Measurements from ENCODE around the gene GGT6.

The GGT6 gene

DNA sequence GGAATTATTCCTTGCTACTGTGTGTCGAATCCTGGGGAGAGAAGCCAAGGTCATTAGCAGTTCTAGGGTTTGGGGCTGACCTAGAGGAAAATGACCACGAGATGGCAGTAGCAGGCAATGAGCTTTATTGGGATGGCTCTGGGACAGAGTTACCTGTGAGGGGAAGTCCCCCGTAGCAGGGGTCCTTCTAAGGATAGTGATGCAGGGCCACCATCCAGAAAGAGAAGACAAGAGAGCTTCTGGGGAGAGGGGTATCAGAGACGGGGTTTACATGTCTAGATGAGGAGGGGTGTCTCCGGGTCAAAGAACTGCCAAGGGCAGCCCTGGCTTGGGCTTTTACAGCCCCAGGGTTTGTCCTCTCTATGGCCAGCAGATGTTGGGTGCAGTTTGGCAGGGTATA lies 6.4 kb upstream of the GGT6 start:
- TF ChIP-seq, protein P1, sequence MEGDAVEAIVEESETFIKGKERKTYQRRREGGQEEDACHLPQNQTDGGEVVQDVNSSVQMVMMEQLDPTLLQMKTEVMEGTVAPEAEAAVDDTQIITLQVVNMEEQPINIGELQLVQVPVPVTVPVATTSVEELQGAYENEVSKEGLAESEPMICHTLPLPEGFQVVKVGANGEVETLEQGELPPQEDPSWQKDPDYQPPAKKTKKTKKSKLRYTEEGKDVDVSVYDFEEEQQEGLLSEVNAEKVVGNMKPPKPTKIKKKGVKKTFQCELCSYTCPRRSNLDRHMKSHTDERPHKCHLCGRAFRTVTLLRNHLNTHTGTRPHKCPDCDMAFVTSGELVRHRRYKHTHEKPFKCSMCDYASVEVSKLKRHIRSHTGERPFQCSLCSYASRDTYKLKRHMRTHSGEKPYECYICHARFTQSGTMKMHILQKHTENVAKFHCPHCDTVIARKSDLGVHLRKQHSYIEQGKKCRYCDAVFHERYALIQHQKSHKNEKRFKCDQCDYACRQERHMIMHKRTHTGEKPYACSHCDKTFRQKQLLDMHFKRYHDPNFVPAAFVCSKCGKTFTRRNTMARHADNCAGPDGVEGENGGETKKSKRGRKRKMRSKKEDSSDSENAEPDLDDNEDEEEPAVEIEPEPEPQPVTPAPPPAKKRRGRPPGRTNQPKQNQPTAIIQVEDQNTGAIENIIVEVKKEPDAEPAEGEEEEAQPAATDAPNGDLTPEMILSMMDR (IDR thresholded peaks at IDR 0.05; ENCODE audit: unreplicated experiment in 3 of 3) = peak; percentile 78 to 87 (median 84)
- Mint-ChIP-seq H3K4me1 (peaks cover 12% of the 10 kb centered on the region), H3K4me3 (peak overlapping the region in 1 of 3 experiments; percentile 22), H3K9me3 (no peaks in the 10 kb centered on the region), H3K27ac (peak overlapping the region; percentile 11 to 72 (median 67)), H3K36me3 (ENCODE audit: low read depth) (no peaks in the 10 kb centered on the region), H3K27me3 (ENCODE audit: low read depth) (peaks cover 5% of the 10 kb centered on the region)

DNA sequence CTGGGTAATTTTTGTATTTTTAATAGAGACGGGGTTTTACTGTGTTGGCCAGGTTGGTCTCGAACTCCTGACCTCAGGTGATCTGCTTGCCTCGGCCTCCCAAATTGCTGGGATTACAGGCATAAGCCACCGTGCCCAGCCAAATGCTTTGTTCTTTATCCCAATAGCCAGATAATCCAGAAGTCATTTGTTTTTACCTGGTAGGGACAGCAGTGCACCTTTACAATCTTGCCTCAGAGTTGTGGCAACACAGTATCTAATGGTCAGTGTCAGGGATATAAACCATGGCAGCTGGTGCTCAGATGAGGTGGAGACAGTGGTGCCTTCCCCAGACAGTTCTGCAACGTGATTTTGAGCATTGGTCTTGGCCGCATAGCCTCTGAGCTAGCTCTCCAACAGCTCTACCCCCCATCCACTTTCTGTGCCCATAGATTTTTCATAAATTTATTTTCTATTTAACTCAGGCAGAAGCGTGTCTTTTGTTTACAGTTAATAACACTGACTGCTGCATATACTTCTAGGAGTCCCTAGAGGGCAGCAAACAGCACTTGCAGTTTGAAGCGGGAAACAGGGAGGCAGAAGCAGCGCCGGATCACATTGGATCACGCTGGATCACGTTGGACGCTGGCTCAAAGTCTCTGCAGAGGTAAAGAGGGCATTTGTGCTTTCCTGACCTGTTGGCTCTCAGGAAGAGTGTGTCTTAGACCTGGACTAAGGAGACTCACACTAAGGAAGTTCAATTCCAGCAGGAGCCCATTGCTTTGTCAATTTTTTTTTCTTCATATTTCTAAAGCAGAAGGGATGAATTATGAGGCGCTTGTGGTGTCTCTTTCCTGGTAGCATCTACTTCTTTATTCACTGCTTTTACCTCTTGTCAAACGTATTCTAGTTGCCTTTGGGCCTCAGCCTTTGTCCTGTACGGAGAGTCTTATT lies 5.1 kb upstream of the GGT6 start:
- no peaks in the 10 kb centered on the region for H3K36me3 Mint-ChIP-seq (ENCODE audit: low read depth)
- no peaks in the 10 kb centered on the region for H3K9me3 Mint-ChIP-seq
- peaks cover 5% of the 10 kb centered on the region for H3K27me3 Mint-ChIP-seq (ENCODE audit: low read depth)
- H3K27ac Mint-ChIP-seq = peak overlapping the region; percentile 36 to 60 (median 46)
- peaks cover 17% of the 10 kb centered on the region for H3K4me1 Mint-ChIP-seq
- H3K4me3 Mint-ChIP-seq = peak overlapping the region in 1 of 3 experiments; percentile 38
- TF ChIP-seq, protein P1 (IDR thresholded peaks at IDR 0.05; ENCODE audit: unreplicated experiment in 3 of 3) = peak; percentile 76 to 86 (median 84)

DNA sequence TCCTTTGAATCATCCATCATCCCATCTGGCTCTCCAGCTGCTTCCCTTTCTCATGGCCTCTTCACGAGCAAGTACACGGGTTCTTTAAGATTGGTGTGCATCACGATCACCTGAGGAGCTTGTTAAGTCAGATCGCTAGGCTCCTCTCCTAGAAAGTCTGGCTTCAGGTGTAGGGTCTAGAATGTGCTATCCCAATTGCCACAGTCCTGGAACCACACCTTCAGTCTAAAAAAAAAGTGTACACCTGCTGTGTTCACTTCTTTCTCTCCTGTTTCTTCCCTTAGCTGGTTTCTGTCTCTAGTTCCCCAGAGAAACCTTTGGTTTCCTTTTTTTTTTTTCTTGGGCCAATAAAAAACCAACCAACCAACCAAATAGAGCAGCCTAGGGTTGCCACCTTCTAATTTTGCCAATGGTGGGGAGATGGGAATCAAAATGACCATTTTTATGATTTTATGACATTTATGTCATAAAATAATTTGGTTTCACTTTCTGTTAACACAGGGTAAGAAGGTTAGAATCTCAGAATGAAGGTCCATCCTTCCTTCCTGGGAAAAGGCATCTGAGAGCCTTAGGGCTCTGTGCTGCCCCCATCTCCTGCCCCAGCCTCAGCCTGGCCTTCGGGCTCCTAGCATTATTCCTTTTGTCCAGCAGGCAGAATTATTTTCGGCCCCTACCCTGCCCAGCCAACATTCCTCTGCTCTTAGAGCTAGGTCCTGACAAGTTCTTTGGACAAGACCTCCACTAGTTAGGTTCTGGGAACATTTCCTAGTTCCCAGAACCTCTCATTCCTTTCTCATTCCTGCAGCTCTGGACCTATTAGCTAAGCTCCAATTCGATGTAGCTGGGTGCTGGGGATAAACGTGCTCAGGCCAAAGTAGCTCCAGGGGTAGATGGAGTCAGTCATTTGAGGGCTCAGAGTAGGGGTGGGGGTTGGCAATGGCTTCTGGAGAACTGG lies 1.9 kb upstream of the GGT6 start:
- H3K9me3 Mint-ChIP-seq = no peaks in the 10 kb centered on the region
- TF ChIP-seq, protein P1 (IDR thresholded peaks at IDR 0.05; ENCODE audit: unreplicated experiment in 3 of 3) = no peak

DNA sequence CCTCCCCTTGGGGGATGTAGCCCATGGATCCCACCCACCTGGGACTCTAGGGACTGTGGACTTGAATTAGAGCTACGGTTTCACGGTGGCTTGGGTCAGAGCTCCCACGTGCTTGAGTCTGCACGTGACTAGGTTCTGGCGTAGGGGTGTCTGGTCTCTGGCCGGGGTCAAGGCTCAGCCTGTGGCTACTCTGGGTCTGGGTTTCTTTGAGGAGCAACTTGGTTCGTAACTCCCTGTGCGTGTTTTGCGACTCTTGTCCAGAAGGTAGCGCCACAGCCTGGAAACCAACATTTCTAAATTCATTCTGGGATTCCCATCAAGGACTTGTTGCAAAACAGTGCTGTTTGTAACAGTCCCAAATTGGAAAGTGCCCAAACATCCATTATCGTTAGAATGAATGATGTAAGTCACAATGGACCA lies 470 bp upstream of the GGT6 start:
- H3K9me3 Mint-ChIP-seq = no peaks in the 10 kb centered on the region
- TF ChIP-seq, protein P1 (IDR thresholded peaks at IDR 0.05; ENCODE audit: unreplicated experiment in 3 of 3) = peak in 2 of 3 experiments; percentile 27
- peak overlapping the region in 1 of 3 experiments; percentile 10 for H3K4me3 Mint-ChIP-seq
- peaks cover 5% of the 10 kb centered on the region for H3K27me3 Mint-ChIP-seq (ENCODE audit: low read depth)
- H3K36me3 Mint-ChIP-seq (ENCODE audit: low read depth) = no peaks in the 10 kb centered on the region
- peaks cover 18% of the 10 kb centered on the region for H3K4me1 Mint-ChIP-seq
- H3K27ac Mint-ChIP-seq = peak overlapping the region; percentile 1 to 47 (median 23)

More for the DNA sequence above, 1.9 kb upstream of the GGT6 start:
- H3K27ac Mint-ChIP-seq = peak overlapping the region in 1 of 3 experiments; percentile 12
- H3K27me3 Mint-ChIP-seq (ENCODE audit: low read depth) = peaks cover 5% of the 10 kb centered on the region
- H3K4me1 Mint-ChIP-seq = peaks cover 17% of the 10 kb centered on the region
- no peak overlapping the region for H3K4me3 Mint-ChIP-seq
- H3K36me3 Mint-ChIP-seq (ENCODE audit: low read depth) = no peaks in the 10 kb centered on the region

DNA sequence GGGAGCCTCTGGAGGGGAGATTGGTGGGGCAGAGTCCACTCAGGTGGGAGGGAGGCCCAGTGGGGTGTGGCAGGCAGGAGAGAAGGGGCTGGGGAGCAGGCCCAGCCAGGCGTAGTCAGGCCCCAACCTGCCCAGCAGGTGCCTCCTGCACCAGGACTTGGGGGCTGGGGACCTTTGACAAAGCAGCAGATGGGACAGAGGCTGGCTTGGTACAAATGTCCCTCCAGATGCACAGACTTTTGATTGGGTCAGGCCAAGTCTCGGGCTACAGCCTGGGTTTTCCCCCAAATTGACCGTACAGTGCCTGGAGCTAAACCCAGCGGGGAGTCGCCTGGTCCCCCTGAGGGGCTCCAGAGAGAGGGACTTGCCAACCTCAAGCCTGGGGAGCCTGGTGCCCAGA lies 411 bp downstream of the GGT6 start:
- H3K27ac Mint-ChIP-seq = peak overlapping the region in 1 of 3 experiments; percentile 17
- H3K9me3 Mint-ChIP-seq = no peaks in the 10 kb centered on the region
- TF ChIP-seq, protein P1 (IDR thresholded peaks at IDR 0.05; ENCODE audit: unreplicated experiment in 3 of 3) = no peak
- H3K4me1 Mint-ChIP-seq = peaks cover 19% of the 10 kb centered on the region
- H3K36me3 Mint-ChIP-seq (ENCODE audit: low read depth) = no peaks in the 10 kb centered on the region
- H3K4me3 Mint-ChIP-seq = no peak overlapping the region
- H3K27me3 Mint-ChIP-seq (ENCODE audit: low read depth) = no peaks in the 10 kb centered on the region
